GM10266 (cell line): Measurements from ENCODE around the gene RXFP2.

Experiments used
- DNase-seq: peaks from one replicate; pipeline ENCODE4 v3.0.0; 2012; ENCODE audit errors: extremely low spot score
- CTCF ChIP-seq: IDR thresholded peaks from 2 replicates; pipeline ENCODE4 v1.5.1; 2012; ENCODE audit warnings: mild to moderate bottlenecking, low read depth; ENCODE audit not compliant: control insufficient read depth, insufficient read depth; ENCODE audit errors: missing control alignments

The RXFP2 gene

GRCh38 chr13:31722673-31723072 lies 16.7 kb upstream of the RXFP2 start:
- DNase-seq: no peak
- no peak for TF ChIP-seq CTCF

GRCh38 chr13:31725841-31726240 lies 13.5 kb upstream of the RXFP2 start:
- no peak for TF ChIP-seq CTCF

GRCh38 chr13:31731921-31732320 lies 7.4 kb upstream of the RXFP2 start:
- no peak for DNase-seq
- no peak for TF ChIP-seq CTCF

More at GRCh38 chr13:31725841-31726240, 13.5 kb upstream of the RXFP2 start:
- DNase-seq: no peak

GRCh38 chr13:31733066-31733465 lies 6.3 kb upstream of the RXFP2 start:
- DNase-seq: no peak

GRCh38 chr13:31733647-31734046 lies 5.7 kb upstream of the RXFP2 start:
- no peak for TF ChIP-seq CTCF
- no peak for DNase-seq

More at GRCh38 chr13:31733066-31733465, 6.3 kb upstream of the RXFP2 start:
- no peak for TF ChIP-seq CTCF

GRCh38 chr13:31742097-31742734 lies 2.9 kb downstream of the RXFP2 start:
- TF ChIP-seq CTCF: peak; percentile 92
- DNase-seq: peak; percentile 51

GRCh38 chr13:31747291-31747690 lies 8.0 kb downstream of the RXFP2 start:
- no peak for TF ChIP-seq CTCF
- DNase-seq: no peak
